ENCODE measurements around the gene GGA2.

GGA2 gene

DNA sequence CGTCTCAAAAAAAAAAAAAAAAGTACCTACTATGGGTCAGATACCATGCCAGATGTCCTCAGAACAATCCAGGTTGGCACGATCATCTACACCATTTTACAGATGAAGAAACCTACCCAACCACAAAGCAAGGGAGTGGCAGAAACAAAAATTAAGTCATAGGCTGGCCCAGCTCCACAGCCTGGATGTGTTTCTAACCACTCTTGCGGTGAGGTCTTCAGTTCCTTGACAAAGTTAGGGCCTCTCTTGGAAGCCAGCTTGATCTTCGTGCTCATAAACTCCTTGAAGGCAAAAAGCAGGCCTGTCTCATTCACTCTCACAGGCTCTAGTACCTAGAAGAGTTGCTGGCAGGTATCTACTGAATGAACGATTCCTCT, 6.2 kb downstream of the GGA2 start:
- peak in 2 of 5 experiments; percentile 37 to 55 for DNase-seq

GRCh38 chr16:23502466-23502865, 7.8 kb downstream of the GGA2 start:
- no peak for DNase-seq

GRCh38 chr16:23501291-23501690, 9.0 kb downstream of the GGA2 start:
- no peak for DNase-seq

DNA sequence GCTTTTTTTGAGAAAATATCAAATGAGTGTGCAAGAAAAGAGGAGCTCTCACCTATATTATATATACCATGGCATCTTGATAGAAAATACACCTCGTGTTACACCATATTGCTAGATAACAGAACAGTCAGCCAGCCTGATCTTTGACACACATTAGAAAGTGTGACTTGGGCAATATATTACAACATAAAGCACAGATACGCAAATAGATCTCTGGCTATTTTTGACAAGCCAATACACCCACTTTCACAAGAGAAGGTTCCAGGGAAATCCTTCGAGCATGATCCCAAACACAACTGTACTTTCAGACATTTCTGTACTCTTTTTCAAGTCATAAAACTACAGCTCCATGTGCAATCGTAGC, 9.4 kb downstream of the GGA2 start:
- DNase-seq: no peak

- no peak for DNase-seq
Observed at GRCh38 chr16:23500212-23500861, 10.0 kb downstream of the GGA2 start.

- no peak for DNase-seq
Observed at GRCh38 chr16:23499801-23500200, 10.5 kb downstream of the GGA2 start.

- DNase-seq: no peak
Observed at GRCh38 chr16:23498863-23499262, 11.4 kb downstream of the GGA2 start.

- no peak for DNase-seq
Observed at GRCh38 chr16:23497543-23497868, 12.8 kb downstream of the GGA2 start.

DNA sequence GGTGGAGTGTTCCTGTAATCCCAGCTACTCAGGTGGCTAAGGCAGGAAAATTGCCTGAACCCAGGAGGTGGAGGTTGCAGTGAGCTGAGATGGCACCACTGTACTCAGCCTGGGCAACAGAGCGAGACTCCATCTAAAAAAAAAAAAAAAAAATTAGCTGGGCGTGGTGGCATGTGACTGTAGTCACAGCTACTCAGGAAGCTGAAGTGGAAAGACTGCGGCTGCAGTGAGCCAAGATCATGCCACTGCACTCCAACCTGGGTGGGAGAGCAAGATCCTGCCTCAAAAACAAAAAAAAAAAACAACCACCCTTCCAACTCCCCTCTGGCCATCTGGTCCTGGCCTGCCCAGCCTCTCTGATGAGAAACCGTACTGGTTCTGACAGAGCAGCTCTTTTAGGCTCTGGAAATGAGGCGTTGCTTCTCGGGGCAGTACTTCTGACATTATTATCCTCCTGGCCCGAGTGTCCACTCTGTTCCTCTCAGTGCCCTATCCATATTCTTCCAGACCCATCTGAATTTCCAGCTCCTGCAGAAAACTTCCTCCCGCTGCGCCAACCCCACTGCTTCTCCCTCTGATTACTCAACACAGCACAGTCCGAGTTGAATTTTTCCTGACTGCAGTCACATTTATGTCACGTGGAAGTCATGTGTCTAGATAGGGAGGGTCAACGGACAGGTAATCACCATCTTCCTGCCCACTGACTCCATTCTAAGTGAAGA, 13.3 kb downstream of the GGA2 start:
- DNase-seq: no peak

- no peak for DNase-seq
Observed at GRCh38 chr16:23495671-23496070, 14.6 kb downstream of the GGA2 start.

DNA sequence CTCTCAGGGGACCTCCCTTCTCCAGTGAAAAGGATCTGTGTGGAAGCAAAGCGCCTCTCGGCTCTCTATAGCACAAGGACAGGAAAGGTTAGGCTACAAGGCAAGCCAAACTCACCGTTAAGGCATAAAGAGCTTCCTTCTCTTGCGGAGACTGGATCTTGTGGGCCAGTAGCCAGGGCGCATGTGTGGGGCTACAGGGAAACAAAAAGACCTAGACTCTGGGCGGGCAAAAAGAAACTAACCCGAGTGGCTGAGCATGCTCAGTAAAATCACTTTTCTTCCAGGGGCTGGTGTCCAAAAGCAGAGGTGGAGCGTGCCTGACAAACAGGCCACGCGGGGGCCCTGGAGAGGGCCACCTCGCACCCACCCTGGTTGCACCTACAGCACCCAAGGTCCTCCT, 16.1 kb downstream of the GGA2 start:
- DNase-seq: no peak

DNA sequence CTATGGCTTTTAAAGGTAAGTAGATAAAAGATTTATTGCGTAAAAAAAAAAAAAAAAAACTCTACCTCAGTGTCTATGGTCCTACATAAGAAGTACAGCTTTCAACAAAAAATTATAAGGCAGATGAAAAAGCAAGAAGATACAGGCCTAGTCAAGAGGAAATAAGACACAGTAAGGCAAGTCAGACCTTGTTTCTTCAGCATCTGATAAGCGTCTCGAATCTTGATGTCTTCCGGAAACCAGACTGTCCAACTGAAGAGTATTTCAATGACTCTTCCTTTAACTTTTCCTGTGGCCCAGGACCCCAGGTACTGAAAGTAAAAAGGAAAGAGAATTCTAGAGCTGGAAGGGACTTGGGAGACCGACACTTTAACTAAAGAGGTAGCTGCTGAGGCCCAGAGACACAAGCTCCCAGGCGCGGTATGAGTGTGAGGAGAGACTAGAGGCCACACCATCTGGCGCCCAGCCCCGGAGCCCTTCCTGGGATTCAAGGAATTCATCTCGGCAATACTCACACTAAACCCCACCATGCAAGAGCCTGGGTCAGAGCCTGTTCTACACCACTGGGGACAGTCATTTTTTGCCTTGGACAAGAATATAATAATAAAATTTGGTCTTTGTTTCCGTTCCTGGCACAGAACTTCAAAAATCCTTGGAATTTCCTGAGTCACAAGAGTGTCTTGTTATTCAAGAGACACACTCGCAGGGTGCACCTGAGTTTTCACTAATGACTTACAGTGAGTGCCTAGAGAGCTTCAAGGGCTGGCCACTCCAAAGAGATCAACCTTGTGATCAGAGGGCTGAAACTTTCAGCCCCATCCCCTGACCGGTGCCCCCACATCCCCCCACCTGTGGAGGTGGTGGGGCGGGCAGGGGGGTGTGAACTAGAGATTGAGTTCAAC, 18.6 kb downstream of the GGA2 start:
- DNase-seq: no peak

DNA sequence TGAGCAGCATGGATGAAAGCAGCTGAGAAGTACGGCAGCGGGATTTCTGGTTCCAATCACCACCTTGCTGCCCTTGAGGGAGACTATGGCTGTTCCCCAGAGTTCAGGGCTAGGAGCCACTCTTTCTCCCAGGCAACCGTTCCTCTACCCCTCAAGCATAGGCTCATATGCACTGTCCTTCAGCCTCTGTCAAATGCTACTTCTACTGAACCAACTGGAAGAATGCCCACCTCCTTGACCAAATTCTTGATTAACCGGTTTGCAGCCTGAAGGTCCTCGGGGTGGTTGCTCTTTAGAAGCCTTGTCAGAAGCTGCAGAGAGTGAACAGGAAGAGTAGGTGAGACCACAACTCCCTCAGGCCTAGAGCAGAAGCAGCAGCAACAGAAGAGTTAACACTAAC, 23.8 kb downstream of the GGA2 start:
- peak in 1 of 5 experiments; percentile 18 for DNase-seq

DNA sequence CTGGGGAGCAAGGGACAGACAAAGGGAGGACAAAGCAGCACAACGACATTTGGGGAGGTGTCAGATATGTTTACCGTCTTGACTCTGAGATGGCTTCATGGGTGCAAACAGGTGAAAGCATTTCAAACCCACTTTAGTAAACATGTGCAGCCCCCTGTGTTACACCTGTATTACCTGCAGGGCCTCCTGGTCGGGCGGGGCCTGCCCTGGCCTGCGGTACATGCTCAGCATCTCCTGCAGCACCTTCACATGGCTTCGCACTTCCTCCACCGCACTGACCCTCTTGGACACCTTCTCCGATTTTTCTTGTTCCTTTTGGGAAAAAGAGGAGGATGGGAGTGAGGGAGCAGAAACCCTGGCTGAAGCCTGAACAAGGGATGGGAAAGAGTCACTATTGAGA, 24.5 kb downstream of the GGA2 start:
- DNase-seq: no peak

DNA sequence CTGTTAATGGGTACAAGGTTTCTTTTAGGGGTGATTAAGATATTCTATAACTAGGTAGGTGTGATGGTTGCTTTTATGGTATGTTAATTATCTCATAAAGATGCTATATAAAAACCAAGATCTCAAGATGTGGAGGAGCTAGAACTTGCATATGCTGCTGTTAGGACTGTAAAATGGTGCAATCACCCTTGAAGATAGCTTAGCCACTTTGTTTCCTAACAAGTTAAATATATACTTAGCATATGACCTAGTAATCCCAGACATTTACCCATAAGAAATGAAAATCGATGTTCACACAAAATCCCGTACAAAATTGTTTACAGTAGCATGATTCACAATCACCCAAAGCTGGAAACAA, 25.1 kb downstream of the GGA2 start:
- no peak for DNase-seq

DNA sequence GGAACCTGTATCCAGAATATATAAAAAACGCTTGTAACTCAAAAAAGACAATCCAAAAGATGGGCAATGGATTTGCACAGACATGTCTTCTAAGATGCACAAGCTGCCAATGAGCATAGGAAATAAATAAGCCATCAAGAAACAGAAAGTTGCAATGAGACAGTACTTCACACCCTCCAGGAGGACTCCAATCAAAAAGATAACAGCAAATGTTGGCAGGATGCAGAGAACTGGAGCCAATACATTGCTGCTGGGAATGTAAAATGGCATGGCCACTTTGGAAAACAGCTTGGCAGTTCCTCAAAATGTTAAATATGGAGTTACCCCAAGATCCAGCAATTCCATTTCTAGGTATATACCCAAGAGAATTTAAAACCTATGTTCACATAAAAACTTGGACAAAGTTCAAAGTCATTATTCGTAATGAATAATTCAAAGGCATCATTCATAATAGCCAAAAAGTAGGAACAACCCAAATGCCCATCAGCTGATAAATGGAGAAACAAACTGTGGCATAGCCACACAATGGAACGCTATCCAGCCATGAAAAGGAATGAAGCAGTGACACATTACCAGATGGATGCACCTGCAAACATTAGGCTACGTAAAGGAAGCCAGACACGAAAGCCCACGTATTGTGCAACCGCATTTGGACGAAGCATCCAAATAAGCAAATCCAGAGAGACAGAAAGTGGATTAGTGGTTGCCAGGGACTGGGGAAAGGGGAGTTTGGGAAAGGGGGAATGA, 25.6 kb downstream of the GGA2 start:
- DNase-seq: no peak

GRCh38 chr16:23483492-23483891, 26.8 kb downstream of the GGA2 start:
- peak in 1 of 5 experiments; percentile 66 for DNase-seq

- DNase-seq: peak in 1 of 5 experiments; percentile 84
Observed at GRCh38 chr16:23482778-23483177, 27.5 kb downstream of the GGA2 start.

GRCh38 chr16:23480257-23480656, 30.0 kb downstream of the GGA2 start:
- DNase-seq: no peak

DNA sequence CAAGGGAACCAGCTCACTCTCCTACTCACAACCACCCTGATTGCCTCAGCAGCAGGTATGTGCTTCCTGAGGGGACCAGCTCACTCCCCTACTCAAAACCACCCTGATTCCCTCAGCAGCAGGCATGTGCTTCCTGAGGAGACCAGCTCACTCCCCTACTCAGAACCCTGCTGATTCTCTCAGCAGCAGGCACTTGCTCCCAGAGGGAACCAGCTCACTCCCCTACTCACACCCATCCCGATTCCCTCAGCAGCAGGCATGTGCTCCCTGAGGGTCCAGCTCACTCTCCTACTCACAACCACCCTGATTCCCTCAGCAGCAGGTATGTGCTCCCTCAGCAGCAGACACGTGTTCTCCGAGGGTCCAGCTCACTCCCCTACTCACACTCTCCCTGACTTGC, 31.2 kb downstream of the GGA2 start:
- no peak for DNase-seq

DNA sequence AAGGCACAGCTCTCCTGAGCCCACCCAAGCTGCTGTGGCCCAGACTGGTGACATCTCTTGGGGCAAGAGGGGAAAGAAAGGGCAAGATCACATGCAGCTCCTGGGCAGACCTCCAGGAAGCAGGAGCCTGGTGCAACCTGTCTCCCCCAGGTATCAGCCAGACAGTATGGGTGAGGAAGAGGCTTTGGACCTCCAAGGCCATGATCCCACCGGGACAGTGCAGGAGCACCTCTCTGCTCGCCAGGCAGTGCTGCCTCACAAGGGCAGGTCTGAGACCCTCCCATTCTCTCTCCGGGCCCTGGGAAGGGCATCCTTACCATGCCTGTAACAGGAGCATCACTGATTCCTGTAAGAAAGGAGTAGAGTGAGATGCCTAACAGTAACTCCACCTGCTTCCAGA, 31.7 kb downstream of the GGA2 start:
- DNase-seq: no peak

DNA sequence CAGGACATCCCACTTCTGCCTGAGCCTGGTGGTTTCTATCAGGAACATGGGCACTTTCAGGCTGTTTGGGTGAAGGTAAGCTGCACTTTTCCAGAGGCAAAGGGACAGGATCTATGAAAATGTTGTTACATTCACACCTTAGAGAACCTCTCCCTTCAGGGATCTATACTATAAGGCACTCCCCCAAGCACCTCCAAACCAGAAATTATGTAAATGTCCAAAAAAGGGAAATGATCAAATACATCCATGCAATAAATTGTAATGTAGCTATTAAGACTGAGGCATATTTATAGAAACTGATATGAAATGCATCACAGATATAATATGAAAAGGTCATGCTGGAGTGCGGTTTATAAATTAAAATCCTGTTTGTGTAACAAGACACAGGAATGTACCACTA, 34.0 kb downstream of the GGA2 start:
- no peak for DNase-seq

DNA sequence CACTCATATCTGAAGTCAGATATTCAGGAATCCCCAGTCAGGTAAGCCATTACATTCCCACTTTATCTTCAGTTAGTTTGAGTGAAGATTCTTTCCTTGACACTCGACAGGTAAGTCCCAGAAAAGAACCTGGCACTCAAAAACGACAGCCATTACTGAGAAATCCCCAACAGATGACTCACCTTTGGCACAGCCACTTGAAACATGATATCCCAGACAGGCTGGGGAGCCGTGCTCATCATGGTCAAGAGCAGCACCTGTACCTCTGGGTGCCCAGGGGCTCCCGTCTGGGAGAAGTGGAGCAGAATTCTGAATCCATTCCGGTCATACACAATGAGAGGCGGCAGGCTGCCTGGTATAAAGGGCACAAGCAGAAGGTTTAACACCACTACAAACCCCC, 40.5 kb downstream of the GGA2 start:
- no peak for DNase-seq
